OCI-LY7 (cell line): ENCODE measurements around the gene PRKRA.

Source experiments
- EZH2phosphoT487 ChIP-seq: fragments of 200-600 bp; sonication (generic); IDR thresholded peaks from 2 replicates; pipeline ENCODE4 v1.6.1; 2018; ENCODE audit warnings: low read depth, borderline replicate concordance, mild to moderate bottlenecking, mixed run types, antibody characterized with exemption, low read length, moderate library complexity, mixed read lengths
- TF ChIP-seq, protein P1 (sequence below): fragments of 200-600 bp; sonication (generic); conservative IDR thresholded peaks from 2 replicates; pipeline ENCODE4 v1.5.1; 2014; ENCODE audit warnings: mild to moderate bottlenecking, antibody characterized with exemption, low read length, moderate library complexity, mixed read lengths

DNA sequence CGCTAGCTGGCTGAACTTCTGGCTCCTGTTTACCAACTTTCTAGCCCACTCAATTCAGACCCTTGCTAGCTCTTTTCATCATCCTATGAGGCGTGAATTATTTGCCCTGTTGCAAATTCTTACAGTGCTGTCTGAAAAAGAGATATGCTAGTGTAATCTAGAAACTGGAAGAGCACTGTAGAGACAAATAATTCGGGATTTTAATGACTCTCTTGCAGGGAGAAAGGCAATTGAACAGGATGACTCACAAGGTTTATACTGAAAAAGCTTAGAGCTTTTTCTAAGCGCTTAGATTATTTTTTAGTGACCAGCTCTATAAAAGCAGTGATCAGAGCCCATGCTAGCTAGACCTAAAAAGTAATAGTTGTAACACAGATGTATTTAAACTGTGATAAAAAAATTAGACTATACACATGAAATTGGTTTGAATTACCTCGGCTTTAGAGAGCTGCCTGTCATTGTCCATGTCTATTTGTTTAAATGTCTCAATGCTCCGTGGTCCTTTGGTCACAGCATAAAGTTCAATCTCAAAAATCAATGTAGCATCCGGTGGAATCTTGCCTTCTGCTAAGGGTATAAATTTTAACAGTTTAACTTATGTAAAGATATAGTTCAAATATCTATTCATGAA, 18.4 kb upstream of the PRKRA start:
- TF ChIP-seq, protein P1, sequence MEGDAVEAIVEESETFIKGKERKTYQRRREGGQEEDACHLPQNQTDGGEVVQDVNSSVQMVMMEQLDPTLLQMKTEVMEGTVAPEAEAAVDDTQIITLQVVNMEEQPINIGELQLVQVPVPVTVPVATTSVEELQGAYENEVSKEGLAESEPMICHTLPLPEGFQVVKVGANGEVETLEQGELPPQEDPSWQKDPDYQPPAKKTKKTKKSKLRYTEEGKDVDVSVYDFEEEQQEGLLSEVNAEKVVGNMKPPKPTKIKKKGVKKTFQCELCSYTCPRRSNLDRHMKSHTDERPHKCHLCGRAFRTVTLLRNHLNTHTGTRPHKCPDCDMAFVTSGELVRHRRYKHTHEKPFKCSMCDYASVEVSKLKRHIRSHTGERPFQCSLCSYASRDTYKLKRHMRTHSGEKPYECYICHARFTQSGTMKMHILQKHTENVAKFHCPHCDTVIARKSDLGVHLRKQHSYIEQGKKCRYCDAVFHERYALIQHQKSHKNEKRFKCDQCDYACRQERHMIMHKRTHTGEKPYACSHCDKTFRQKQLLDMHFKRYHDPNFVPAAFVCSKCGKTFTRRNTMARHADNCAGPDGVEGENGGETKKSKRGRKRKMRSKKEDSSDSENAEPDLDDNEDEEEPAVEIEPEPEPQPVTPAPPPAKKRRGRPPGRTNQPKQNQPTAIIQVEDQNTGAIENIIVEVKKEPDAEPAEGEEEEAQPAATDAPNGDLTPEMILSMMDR, result no peak
- TF ChIP-seq EZH2phosphoT487, result no peak
